DLD1 (cell line): ENCODE measurements around the gene GRIK4.

ENCODE experiments used
- in situ Hi-C: cut with HindIII; loops from 2 replicates; pipeline ENCODE4 v1.10.0; 2017; ENCODE audit warnings: low sequenced_read_pairs

Gene GRIK4

DNA sequence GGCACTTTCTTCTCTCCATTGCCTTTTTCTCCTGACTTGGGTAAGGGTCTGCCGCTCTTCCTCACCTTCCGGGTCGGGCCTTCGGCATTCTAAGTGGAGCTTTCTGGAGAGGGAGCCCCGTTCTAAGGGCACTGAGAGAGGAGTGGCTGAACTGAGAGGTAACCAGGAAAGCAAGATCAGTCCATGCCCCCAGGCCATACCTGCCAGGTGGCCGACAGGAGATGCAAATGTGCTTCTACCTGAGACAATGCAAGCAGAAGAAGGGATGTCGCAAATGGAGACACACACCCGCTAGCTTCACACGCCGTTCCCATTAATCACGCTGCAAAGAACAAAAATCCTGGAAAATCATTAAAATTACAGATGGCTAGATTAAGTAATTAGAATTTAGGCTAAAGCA, 356.0 kb downstream of the GRIK4 start:
- in situ Hi-C loops, result no loop called here

DNA sequence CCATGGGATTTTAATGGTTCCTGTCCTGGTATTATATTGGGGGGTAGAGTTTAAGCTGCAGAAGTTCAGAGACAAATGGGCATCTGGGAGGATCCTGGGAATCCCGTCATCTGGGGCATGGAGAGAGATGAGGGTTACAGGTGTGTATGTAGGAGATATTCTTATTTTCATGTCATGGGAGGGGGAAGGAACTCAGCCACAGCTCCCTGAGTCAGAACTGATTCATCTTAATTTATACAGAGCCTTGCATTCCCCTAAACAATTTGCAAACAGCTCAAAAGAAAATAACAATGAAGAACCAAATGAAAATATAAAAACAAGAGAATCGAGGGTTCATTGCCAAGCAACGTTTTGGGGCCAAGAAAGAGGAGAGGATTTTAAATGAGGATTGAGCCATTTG, 356.4 kb downstream of the GRIK4 start:
- in situ Hi-C loops, result no loop called here

DNA sequence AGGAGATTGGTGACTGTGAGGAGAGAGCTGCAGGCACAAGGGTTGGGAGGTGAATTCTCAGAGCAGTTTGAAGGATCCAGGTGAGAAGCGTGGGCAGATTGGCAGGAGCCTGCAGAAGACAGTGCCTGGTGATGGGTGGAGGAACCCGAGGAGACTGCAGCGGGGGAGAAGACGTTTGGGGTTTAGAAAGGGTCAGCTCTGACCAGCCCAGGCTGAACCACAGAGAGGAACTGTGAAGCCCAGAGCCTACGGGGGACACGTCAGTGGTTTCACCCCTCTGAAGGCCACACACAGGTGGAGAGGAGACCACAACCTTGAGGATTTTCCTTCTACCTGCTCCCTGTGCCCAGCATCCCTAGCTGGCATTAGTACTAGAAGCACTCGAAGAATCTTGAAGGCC, 357.5 kb downstream of the GRIK4 start:
- in situ Hi-C loops, result no loop called here

DNA sequence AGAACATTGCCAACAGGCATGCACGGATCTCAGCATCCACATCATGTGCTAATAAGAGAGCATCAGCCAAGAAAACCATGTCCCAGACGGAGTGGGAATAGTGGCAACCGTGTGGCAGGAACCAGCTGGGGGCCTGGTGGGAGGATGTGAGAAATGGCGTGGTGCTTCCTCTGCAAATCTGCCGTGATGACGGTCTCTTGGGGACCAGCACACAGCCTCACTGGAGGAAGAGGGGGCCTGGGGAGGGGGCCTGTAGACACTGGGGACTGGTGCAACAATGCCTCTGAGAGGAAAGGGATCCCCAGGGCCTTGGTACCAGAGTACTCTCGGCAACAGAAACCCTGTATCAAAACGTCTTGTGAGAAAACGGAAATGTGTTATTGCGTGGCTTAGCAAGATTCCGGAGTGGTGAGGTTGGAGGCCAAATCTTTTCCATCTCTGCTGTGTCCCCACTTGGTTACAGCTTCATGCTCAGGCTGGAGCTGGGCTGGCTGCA, 358.0 kb downstream of the GRIK4 start:
- in situ Hi-C loops, result no loop called here

DNA sequence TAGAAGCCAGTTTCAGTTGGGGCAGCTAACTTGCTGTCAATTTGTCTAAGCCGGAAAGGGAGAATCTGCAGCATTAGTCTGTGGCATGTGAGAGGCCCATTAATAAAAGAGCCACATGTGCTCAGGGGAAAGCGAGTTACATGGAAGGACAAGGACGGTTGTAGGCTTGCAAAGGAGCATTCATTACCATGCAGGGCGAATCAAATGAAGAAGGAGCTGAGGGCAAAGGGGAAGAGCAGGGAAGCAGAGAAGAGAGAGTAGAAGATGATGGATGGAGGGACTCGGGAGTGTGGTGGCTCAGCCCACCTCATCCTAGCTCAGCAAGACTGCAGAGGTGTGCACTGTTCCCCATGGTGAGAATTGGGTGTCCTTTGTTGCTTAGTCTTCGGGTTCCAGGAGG, 359.6 kb downstream of the GRIK4 start:
- in situ Hi-C loops, result no loop called here

DNA sequence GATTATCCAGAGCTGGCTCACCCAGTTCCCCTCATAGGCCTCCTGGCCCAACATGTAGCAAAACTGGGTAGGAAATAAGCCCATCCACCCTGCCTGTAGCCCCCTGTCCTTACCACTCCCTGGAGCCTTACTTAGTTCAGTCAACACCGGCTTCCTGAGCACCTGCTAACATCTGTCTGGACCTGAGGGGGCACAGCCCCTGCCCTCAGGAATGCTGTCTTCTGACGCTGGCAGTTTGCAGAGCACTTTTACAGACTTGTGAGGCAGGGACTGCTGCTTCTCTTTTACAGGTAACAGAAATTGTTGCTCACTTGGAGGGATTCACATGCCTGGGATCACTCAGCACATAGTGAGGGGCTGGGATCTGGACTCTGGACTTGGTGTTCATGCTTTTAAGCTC, 360.4 kb downstream of the GRIK4 start:
- in situ Hi-C loops, result no loop called here

DNA sequence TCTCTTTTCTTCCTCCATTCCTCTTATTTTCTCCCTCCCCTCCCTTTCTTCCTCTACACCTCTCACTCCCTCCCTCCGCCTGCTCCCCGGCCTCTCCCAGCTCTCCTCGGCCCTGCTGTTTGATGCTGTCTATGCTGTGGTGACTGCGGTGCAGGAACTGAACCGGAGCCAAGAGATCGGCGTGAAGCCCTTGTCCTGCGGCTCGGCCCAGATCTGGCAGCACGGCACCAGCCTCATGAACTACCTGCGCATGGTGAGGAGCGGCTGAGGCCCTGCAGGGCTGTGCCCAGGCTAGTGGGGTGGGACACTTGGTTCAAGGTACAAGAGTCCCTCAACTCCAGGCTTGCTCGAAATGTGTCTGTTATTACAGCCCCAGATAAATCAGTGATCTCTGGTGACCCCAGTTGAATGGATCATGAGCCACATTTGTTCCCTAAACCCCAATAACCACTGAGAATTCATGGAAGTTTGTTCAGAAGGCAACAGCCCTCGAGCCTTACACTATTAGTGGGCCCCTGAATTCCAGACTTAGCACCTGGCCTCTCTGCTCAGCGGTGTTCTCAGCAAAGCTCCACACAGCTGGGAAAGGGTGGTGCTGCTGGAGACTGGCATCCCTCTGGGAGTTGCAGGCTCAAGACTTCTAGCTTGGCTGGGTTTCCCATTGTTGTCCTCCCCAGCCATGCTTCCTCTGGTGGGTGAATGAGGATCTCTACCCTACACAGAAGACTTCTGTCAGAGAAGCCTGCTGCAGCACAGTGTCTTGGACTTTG, 362.6 kb downstream of the GRIK4 start:
- in situ Hi-C loops, result no loop called here

DNA sequence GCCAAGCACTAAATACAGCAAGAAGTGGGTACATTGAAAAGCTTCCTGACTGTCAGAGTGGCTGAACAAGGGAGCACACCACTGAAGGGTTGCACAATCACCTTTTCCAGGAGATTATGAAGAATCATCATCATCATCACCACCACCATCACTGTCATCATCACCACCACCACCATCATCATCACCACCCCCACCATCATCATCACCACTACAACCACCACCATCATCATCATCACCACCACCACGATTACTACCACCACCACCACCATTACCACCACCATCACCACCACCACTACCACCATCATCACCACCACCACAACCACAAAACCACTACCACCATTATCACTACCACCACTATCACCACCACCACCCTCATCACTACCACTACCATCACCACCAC, 364.4 kb downstream of the GRIK4 start:
- in situ Hi-C loops, result no loop called here

DNA sequence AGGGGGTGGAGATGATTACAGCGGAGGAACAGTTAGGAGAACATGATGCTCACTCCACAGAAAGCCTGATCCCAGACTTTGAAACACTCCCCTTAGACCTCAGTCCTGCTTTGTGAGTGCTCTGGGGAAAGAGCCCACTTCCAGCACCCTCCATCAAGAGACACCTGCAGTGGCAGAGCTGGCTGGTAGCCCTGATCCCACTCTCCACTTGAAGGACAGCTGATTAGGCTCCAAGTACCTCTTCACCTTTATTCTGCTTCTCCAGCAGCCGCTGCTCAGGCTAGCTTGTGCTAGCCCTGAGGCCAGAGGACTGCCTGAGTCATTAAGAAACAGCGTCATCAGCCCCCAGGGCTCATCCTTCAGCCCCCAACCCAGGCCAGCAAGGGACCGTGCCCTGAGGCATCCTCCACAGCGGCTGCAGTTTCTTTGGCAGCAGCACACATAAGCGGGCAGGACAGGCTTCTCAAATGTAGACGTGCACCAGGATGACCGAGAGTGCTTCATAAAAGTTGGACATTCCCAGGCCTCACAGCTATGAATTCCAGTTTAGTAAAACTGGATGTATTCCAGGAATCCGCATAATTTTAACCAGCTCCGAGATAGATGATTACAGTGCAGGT, 366.3 kb downstream of the GRIK4 start:
- in situ Hi-C loops, result no loop called here

DNA sequence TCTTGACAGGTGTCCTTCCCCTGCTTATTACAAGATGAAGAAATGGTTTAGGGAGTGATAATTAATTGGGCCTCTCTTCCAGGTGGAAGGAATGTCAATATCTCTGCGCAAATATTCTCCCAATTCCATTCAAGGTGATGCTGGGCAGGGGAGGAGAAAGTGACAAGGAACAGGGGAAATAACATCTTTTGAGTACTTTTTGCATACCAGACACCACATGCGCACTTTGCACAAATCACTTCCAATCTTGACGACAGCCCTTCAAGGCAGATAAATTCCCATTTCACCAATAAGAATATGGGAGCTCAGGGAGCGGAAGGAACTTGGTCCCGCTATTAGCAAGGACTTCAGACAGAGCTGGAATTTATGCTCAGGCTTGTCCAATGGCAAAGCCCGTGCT, 367.2 kb downstream of the GRIK4 start:
- in situ Hi-C loops, result no loop called here

DNA sequence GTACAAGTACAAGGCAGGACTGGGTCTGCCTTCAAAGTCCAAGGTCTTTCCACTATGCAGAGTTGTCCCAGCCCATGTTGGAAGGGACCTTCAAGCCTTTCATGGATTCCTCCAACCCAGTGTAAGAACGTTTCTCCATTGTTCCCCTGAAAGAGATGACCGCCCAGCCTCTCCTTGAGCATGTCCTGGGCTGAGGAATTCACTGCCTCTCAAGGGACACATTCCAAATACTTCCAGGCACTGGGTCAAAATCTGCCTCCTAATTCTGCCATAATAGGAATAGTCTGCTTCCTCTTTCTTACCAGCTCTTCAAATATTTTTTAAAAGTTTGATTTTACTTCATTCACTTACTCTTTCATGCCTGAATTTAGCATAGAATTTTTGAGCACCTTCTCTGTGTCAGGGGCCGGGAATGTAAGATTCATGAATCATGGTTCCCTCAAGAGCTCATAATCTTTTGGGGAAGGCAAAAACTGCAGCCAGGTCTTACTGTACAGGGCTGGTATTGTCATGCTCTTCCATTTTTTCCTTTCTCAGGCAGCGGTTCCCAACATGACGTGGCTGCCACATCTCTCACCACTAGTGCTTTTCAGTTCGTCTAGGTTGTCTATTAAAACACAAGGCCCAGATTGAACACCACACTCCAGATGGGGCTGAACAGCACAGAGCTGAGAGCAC, 369.1 kb downstream of the GRIK4 start:
- in situ Hi-C loops, result no loop called here

DNA sequence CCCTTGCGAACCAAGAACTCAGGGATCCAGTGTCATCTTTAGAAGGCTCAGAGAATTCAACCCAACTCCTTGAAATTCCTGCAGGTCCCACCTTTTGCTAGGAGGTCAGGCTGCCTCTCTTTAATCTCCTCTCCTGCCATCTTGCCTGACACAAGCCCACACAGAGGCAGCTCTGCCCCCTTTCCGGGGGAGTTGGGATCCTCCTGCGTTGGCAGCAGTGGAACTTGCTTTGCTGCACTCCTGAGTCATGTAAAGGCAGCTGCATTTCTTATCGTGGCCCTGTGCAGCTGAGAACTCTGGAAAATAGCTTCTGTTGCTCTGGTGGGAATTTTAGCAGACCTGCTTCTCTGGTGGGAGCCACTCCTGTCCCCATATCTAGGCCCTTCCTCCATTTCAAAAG, 370.0 kb downstream of the GRIK4 start:
- in situ Hi-C loops, result no loop called here

DNA sequence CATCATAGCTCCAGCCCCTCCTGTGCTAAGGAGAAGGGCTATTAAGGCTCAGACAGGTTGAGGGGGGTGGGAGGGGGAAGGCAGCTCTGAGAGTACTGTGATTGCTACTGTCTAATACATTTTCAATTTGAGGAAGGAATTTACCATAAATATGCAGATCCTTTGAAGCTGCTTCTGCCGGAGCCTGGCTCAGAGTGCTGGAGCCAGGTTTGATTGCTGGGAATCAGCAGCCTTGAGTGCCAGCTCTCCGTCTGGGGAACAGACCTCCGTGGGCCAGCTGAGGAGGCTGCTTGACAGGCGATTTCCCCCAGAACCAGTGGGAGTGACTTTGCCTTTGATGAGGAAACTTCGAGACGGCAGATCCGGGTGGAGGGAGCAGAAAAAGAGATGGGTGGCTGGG, 370.6 kb downstream of the GRIK4 start:
- in situ Hi-C loops, result no loop called here

DNA sequence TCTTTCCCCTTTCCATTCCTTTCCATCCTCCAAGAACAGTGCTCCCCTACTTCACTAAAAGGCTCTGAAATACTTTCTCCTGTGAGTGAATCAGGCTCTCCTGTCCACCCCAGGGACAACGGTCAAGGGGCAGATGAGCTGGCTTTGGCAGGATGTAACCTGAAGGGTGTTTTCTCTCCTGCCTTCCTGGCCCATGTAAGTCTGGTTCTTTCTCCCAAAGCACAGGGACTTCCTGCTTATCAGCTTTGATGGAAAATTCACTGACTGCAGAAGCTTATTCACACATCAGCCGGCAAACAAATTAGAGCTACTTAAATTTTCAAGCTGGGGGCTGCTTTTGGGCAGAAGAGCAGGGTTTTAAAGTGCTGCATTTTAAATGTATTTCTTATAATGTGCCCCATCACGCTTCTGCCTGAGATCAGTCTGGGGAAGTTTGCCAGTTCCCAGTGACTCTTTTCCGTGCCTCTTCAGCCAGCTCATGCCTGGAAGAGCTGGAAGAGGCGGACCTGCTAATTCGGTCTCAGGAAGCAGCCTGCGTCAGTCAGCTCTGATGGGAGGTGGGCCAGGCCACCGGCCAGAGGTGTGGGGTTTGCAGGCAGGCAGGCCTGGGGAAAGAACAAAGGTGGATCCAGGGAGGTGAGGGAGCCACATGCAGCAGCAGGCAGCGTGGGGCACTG, 372.0 kb downstream of the GRIK4 start:
- in situ Hi-C loops, result no loop called here

DNA sequence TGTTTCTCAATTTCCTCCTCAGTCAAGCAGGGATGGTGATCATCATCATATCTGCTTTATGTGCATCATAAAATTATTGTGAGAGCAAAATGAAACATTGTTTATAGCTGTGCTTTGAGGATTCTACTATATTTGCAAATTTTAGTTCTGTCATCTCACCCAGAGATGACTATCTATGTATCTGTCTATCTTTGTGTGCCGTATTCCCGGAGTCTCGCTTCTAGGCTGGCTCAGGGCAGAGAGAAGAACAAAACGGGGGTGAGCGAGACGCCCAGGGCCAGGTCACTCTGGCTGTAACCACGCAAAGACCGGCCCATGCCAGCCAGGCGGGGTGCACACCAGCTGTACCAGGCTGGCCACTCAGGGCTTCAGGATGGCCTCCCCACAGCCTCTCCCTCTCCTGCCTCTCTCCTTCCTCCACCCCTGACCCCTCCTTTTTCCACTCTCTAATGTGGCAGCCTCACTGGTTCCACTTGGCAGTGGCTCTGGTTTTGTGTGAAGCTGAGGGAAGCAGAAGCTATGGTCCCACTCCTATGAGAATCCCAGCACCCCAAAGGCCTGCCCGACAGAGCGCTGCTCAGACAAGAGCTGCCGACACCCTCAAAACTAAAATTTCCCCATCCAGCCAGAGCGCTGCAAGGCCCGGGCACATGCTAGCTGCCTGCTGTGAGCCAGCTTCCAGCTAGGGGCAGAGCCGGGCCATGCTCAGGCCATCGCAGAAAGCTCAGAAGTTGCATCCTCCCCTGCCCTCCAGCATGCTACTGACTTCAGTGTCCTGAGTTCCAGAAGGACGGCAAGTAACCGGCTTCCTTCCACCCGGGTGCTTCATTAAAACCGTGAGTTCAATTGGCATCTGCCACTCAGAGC, 372.8 kb downstream of the GRIK4 start:
- in situ Hi-C loops, result no loop called here

DNA sequence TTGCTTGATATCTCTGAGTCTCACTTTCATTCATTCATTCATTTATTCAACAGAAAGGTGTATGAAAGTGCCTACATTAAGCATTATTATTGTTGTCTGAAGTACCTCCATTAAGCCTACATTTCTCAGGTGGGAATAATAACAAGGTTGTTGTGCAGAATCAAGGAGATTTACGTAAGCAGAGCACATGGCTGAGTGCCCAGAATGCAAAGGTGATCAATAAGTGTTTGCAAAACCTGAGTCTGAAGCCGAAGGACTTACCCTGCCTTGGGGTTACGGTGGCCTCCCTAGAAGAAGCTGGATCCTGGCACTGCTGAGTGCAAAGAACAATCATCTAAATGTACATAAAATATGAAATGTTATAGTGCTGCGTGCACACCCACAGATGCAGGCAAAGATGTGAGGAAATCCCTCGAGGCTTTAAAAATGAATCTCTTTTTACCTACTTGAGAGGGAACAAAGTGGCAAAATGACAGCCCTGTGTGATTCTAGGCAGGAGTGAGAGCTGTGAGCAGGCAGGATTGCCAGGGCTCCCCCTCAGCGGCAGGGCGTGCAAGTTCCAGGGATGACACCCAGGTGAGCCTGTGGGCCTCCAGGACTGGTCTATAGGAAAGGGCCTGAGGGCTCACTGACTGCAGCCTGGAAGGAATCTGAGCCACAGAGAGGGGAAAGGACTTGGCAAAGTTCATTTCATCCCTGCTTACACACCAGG, 379.2 kb downstream of the GRIK4 start:
- in situ Hi-C loops, result no loop called here

DNA sequence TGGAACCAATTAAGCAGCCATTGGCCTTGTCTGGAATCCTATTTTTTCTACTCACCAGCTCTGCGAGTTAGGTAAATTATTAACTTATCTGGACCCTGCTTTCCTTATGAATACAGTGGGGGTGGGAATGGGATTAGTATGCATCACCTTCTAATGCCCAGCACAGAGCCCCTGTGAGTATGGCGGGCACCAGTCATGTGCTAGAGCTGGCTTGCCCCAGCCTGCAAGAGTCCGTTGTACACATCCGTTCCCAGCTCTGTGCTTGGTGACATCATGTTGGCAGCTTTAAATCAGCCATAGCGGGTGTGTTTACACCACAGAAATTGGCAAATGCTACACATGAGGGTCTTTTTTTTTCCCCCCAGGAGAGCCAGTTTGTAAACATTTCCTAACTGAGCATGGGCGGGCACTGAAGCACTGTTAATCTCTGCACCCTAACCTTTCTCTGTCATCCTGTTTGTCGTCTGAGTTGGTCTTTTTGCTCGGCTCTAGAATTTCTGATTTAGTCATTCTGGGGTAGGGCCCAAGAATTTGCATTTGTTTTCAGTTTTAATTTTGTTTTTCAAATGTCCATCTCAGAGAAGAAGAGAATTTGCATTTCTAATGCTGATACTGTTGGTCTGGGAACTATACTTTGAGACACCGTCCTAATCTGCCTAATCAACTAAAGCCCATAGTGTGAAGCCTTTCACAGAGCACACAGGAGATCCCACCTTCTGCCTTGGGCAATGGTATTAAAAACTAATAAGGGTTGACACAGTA, 382.1 kb downstream of the GRIK4 start:
- in situ Hi-C loops, result no loop called here

DNA sequence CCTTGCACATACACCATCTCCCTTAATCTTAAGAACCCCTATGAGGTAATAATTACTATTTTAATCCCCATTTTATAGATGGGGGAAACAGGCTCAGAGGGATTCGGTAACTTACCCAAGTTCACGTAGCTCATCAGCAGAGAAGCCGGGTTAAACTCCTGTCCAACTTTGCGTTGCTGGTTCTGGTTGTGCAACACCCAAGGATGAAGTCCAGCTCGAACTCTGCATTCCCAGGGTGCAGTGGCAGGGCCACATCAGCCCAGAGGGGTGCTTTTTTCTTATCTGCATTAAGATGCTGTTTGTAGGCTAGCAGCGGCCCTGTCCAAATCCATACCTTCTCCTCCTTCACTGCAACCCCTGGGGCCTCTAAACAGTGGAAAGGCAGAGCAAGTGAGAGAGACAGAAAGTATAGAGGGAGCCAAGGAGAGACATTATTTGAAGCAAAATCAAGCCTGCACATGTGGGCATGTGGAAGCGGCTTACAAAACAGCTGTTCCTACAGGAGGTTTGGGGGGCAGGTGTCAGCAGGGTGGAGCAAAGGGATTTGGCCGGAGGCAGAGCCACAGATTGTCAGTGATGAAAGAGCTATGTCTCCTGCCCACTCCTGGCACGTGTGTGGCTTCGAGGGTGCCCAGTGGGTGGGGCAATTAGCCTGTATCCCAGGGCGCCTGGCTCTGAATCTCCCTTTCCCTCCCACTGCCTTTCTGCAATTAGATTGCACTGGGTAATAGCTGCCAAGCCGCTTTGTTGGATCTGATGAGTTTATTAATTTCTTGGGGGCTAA, 382.8 kb downstream of the GRIK4 start:
- in situ Hi-C loops, result no loop called here
